Stimulated activated CD4-positive, alpha-beta T cell treated with anti-CD3 and anti-CD28 coated beads, Interleukin-4, amount 100 ng/mL, for 1 hour (primary cell): ENCODE measurements around the gene BAIAP2L2.
A peak's percentile ranks its signal among the peaks of the same experiment; 100 is the strongest.
"Not testable (repeated sequence)": the region's sequence is repeated elsewhere in the genome, so short reads cannot be mapped to it uniquely, and the experiment has no call there.

Source experiments
- DNase-seq: peaks from one replicate; pipeline ENCODE4 v3.0.0-alpha.2; 2020

BAIAP2L2 gene

GRCh38 chr22:38127869-38128268, 17.4 kb upstream of the BAIAP2L2 start:
- no peak for DNase-seq

GRCh38 chr22:38126928-38127668, 16.6 kb upstream of the BAIAP2L2 start:
- no peak for DNase-seq

- no peak for DNase-seq
Observed at GRCh38 chr22:38125751-38126201, 15.3 kb upstream of the BAIAP2L2 start.

GRCh38 chr22:38125038-38125610, 14.6 kb upstream of the BAIAP2L2 start:
- DNase-seq, result no peak

GRCh38 chr22:38124236-38124974, 13.9 kb upstream of the BAIAP2L2 start:
- DNase-seq, result no peak

- DNase-seq, result no peak
Observed at GRCh38 chr22:38122616-38123015, 12.1 kb upstream of the BAIAP2L2 start.

- DNase-seq, result no peak
Observed at GRCh38 chr22:38120359-38121110, 10.1 kb upstream of the BAIAP2L2 start.

- not testable (repeated sequence) for DNase-seq
Observed at GRCh38 chr22:38118747-38119146, 8.3 kb upstream of the BAIAP2L2 start.

GRCh38 chr22:38118182-38118581, 7.7 kb upstream of the BAIAP2L2 start:
- no peak for DNase-seq

- not testable (repeated sequence) for DNase-seq
Observed at GRCh38 chr22:38117556-38117955, 7.1 kb upstream of the BAIAP2L2 start.

- no peak for DNase-seq
Observed at GRCh38 chr22:38115423-38116205, 5.1 kb upstream of the BAIAP2L2 start.

GRCh38 chr22:38114484-38115398, 4.3 kb upstream of the BAIAP2L2 start:
- DNase-seq, result peak; percentile 80

- DNase-seq, result no peak
Observed at GRCh38 chr22:38112381-38112780, 1.9 kb upstream of the BAIAP2L2 start.

- no peak for DNase-seq
Observed at GRCh38 chr22:38111925-38112355, 1.5 kb upstream of the BAIAP2L2 start.

GRCh38 chr22:38110863-38111852, 674 bp upstream of the BAIAP2L2 start:
- no peak for DNase-seq

- DNase-seq, result no peak
Observed at GRCh38 chr22:38109371-38110001, 998 bp downstream of the BAIAP2L2 start.

- no peak for DNase-seq
Observed at GRCh38 chr22:38108561-38109319, 1.7 kb downstream of the BAIAP2L2 start.

GRCh38 chr22:38107692-38108515, 2.6 kb downstream of the BAIAP2L2 start:
- DNase-seq, result no peak
